ENCODE results near the gene C8A. TPM values are rescaled to one million over a fixed set of nuclear protein-coding genes. Genes with fewer than 3 reads are reported as not detected.

C8A gene
- total RNA-seq, 1 experiment from 2014 or later = not detected

DNA sequence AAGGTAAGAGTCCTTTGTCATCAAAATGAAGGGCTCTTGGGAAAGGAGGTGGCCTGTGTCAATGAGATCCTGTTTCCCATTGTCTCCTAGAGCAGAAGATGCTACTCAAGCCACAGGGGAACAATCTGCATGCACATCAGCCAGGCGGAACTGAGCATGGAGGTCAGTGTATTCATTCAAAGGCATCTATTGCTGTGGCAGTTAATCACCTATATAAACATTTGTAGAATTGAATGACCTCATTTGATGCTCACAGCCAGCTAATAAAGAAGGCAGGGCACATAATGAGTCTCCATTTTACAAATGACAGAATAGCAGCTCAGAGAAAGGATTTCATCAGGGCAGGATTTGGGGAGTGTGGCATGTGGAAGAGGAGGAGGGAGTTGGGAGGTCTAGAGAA is 29.7 kb upstream of the C8A start:
- intact Hi-C loops (cut with micrococcal nuclease; ENCODE audit: unreplicated experiment) = no loop called here
- Histone ChIP-seq H4K20me1 (ENCODE audit: insufficient read depth) (no peaks in the 10 kb centered on the region), H3K79me2 (ENCODE audit: low read depth) (no peaks in the 10 kb centered on the region), H3K9me2 (ENCODE audit: insufficient read depth) (no peaks in the 10 kb centered on the region), H3K9me3 (ENCODE audit: insufficient read depth, low read depth) (no peaks in the 10 kb centered on the region; the same call in 1 of the 2 replicates), H3K27ac (no peak overlapping the region), H3K4me1 (replicated peaks; ENCODE audit: insufficient read depth) (0 out of 2 replicates have a peak, but pooled peaks cover 3% of the 10 kb centered on the region), H3K4me3 (no peak overlapping the region), H3K4me2 (no peak overlapping the region), H3F3A (ENCODE audit: insufficient read depth, low read depth) (no peaks in the 10 kb centered on the region), H3K36me3 (ENCODE audit: low read depth) (no peaks in the 10 kb centered on the region), H2AFZ (no peak overlapping the region), H3K27me3 (ENCODE audit: insufficient read depth, low read depth) (peaks cover 27% of the 10 kb centered on the region)
- ChIA-PET POLR2A (ENCODE audit: unreplicated experiment) (no interaction called here), CTCF (no interaction called here)
- TF ChIP-seq CTCF (conservative IDR thresholded peaks at IDR 0.05) (no peak), EZH2 (IDR thresholded peaks at IDR 0.05; ENCODE audit: low read depth) (no peak)
- BruUV-seq (replicated peaks) = no TSS peak
- no peak for DNase-seq

GRCh38 chr1:56825436-56825835 is 29.2 kb upstream of the C8A start:
- Histone ChIP-seq H3K4me2 (no peak overlapping the region), H3F3A (ENCODE audit: insufficient read depth, low read depth) (no peaks in the 10 kb centered on the region), H3K9me3 (ENCODE audit: insufficient read depth, low read depth) (no peaks in the 10 kb centered on the region; the same call in 1 of the 2 replicates), H3K4me1 (replicated peaks; ENCODE audit: insufficient read depth) (0 out of 2 replicates have a peak, but pooled peaks cover 3% of the 10 kb centered on the region), H3K79me2 (ENCODE audit: low read depth) (no peaks in the 10 kb centered on the region), H4K20me1 (ENCODE audit: insufficient read depth) (no peaks in the 10 kb centered on the region), H3K27ac (no peak overlapping the region), H3K9me2 (ENCODE audit: insufficient read depth) (no peaks in the 10 kb centered on the region), H3K36me3 (ENCODE audit: low read depth) (no peaks in the 10 kb centered on the region), H3K4me3 (no peak overlapping the region), H2AFZ (no peak overlapping the region), H3K27me3 (ENCODE audit: insufficient read depth, low read depth) (peaks cover 31% of the 10 kb centered on the region)
- no peak for TF ChIP-seq EZH2 (IDR thresholded peaks at IDR 0.05; ENCODE audit: low read depth)
- no peak for TF ChIP-seq CTCF (conservative IDR thresholded peaks at IDR 0.05)
- DNase-seq = no peak
- no TSS peak for BruUV-seq (replicated peaks)
- ChIA-PET POLR2A (ENCODE audit: unreplicated experiment) (no interaction called here), CTCF (no interaction called here)
- intact Hi-C loops (cut with micrococcal nuclease; ENCODE audit: unreplicated experiment) = no loop called here

- Histone ChIP-seq H4K20me1 (ENCODE audit: insufficient read depth) (no peaks in the 10 kb centered on the region), H3K79me2 (ENCODE audit: low read depth) (no peaks in the 10 kb centered on the region), H3K9me3 (ENCODE audit: insufficient read depth, low read depth) (no peaks in the 10 kb centered on the region; the same call in 1 of the 2 replicates), H3K27ac (no peak overlapping the region), H3K4me3 (no peak overlapping the region), H3K27me3 (ENCODE audit: insufficient read depth, low read depth) (peaks cover 31% of the 10 kb centered on the region), H2AFZ (no peak overlapping the region), H3K4me2 (no peak overlapping the region), H3K36me3 (ENCODE audit: low read depth) (no peaks in the 10 kb centered on the region), H3F3A (ENCODE audit: insufficient read depth, low read depth) (no peaks in the 10 kb centered on the region), H3K4me1 (replicated peaks; ENCODE audit: insufficient read depth) (no peaks in the 10 kb centered on the region), H3K9me2 (ENCODE audit: insufficient read depth) (no peaks in the 10 kb centered on the region)
- DNase-seq = no peak
- ChIA-PET CTCF (no interaction called here), POLR2A (ENCODE audit: unreplicated experiment) (no interaction called here)
- intact Hi-C loops (cut with micrococcal nuclease; ENCODE audit: unreplicated experiment) = no loop called here
- BruUV-seq (replicated peaks) = no TSS peak
- TF ChIP-seq EZH2 (IDR thresholded peaks at IDR 0.05; ENCODE audit: low read depth) (no peak), CTCF (conservative IDR thresholded peaks at IDR 0.05) (no peak)
Observed at GRCh38 chr1:56827711-56828110, 26.9 kb upstream of the C8A start.
